OCI-LY3 (cell line): ENCODE results near the gene CERS6.

Experiments used
- H2AFZ ChIP-seq: fragments of 200-600, 300-600 bp; shearing (Covaris generic); 2 replicates; pipeline ENCODE4 v1.6.0; 2014; ENCODE audit warnings: antibody characterized with exemption, low read depth, low read length
- H3K27ac ChIP-seq: fragments of 200-600, 300-600 bp; sonication (generic); 2 replicates; pipeline ENCODE4 v1.5.1; 2014; ENCODE audit warnings: mild to moderate bottlenecking, low read length, moderate library complexity, mixed read lengths
- H3K27me3 ChIP-seq: fragments of 200-600, 300-600 bp; sonication (generic); 2 replicates; pipeline ENCODE4 v1.6.1; 2014; ENCODE audit warnings: low read depth, low read length, mixed read lengths
- H3K36me3 ChIP-seq: fragments of 200-600, 300-600 bp; sonication (generic); replicated peaks from 2 replicates; pipeline ENCODE3; 2014; ENCODE audit warnings: low read depth, low read length, mixed read lengths
- H3K4me1 ChIP-seq: fragments of 300-600, 200-600 bp; sonication (generic); 2 replicates; pipeline ENCODE4 v1.6.1; 2014; ENCODE audit warnings: low read length, mixed read lengths
- H3K4me2 ChIP-seq: fragments of 200-600, 300-600 bp; sonication (generic); 2 replicates; pipeline ENCODE4 v1.6.1; 2014; ENCODE audit warnings: low read length, mixed read lengths
- H3K4me3 ChIP-seq: fragments of 300-600, 200-600 bp; sonication (generic); 2 replicates; pipeline ENCODE4 v1.5.1; 2014; ENCODE audit warnings: antibody characterized with exemption, mild to moderate bottlenecking, low read length, moderate library complexity
- H3K79me2 ChIP-seq: fragments of 300-600, 200-600 bp; shearing (Covaris generic); 2 replicates; pipeline ENCODE4 v1.6.1; 2014; ENCODE audit warnings: mild to moderate bottlenecking, low read length, mixed read lengths
- H3K9ac ChIP-seq: fragments of 300-600, 200-600 bp; shearing (Covaris generic); 2 replicates; pipeline ENCODE4 v1.6.0; 2014; ENCODE audit warnings: mild to moderate bottlenecking, low read length, moderate library complexity
- H3K9me3 ChIP-seq: fragments of 200-600, 300-600 bp; shearing (Covaris generic); 2 replicates; pipeline ENCODE4 v1.6.1; 2014; ENCODE audit warnings: low read length, mixed read lengths; ENCODE audit not compliant: insufficient read depth
- H4K20me1 ChIP-seq: fragments of 200-600, 300-600 bp; sonication (generic); 2 replicates; pipeline ENCODE4 v1.6.1; 2016; ENCODE audit warnings: low read length, mixed read lengths; ENCODE audit not compliant: insufficient read depth
- EZH2phosphoT487 ChIP-seq: fragments of 200-600 bp; shearing (Covaris generic); IDR thresholded peaks from 2 replicates; pipeline ENCODE4 v1.6.1; 2018; ENCODE audit warnings: antibody characterized with exemption, mixed run types, low read depth
- TF ChIP-seq, protein P1 (sequence below): fragments of 200-600, 300-600 bp; sonication (generic); IDR thresholded peaks from 2 replicates; pipeline ENCODE4 v1.5.1; 2014; ENCODE audit warnings: antibody characterized with exemption, low read length, low read depth

The CERS6 gene

DNA sequence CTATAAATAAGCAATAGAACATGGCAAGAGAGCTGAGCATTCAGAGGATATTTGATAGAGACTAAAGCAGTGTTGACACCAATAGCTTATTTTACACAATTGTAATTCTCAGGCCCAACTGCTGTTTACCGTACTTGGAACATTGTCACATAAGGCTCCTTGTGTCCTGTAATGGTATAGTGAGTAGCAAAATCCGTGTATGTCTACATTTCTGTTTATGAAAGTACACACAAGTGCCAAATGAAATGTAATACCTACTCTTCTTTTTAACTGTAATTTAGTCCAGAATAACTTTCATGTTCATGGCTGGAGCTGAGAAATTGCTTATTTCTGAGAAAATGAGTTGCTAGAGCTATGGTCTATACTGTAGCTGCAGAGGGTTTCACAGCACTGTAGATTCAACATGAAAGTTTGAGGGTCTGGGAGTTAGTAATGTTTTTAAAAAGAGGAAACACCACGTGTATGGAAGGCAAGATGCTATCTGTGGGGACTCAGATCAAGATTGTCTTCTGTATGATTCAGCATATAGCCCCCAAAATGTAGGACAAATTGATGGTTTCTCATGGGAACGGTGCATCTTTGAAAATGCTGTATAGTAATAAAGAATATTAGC lies 236.2 kb downstream of the CERS6 start:
- Histone ChIP-seq H3K79me2 (no peaks in the 10 kb centered on the region), H3K4me2 (0 out of 2 replicates have a peak overlapping the region, but pooled peaks have one; percentile 21), H3K4me1 (peaks cover 10% of the 10 kb centered on the region), H4K20me1 (0 out of 2 replicates have a peak, but pooled peaks cover 3% of the 10 kb centered on the region), H2AFZ (no peak overlapping the region), H3K27me3 (no peaks in the 10 kb centered on the region), H3K27ac (no peak overlapping the region), H3K36me3 (no peaks in the 10 kb centered on the region), H3K4me3 (no peak overlapping the region), H3K9me3 (no peaks in the 10 kb centered on the region), H3K9ac (no peak overlapping the region)
- TF ChIP-seq, protein P1, sequence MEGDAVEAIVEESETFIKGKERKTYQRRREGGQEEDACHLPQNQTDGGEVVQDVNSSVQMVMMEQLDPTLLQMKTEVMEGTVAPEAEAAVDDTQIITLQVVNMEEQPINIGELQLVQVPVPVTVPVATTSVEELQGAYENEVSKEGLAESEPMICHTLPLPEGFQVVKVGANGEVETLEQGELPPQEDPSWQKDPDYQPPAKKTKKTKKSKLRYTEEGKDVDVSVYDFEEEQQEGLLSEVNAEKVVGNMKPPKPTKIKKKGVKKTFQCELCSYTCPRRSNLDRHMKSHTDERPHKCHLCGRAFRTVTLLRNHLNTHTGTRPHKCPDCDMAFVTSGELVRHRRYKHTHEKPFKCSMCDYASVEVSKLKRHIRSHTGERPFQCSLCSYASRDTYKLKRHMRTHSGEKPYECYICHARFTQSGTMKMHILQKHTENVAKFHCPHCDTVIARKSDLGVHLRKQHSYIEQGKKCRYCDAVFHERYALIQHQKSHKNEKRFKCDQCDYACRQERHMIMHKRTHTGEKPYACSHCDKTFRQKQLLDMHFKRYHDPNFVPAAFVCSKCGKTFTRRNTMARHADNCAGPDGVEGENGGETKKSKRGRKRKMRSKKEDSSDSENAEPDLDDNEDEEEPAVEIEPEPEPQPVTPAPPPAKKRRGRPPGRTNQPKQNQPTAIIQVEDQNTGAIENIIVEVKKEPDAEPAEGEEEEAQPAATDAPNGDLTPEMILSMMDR, result no peak
- no peak for TF ChIP-seq EZH2phosphoT487

DNA sequence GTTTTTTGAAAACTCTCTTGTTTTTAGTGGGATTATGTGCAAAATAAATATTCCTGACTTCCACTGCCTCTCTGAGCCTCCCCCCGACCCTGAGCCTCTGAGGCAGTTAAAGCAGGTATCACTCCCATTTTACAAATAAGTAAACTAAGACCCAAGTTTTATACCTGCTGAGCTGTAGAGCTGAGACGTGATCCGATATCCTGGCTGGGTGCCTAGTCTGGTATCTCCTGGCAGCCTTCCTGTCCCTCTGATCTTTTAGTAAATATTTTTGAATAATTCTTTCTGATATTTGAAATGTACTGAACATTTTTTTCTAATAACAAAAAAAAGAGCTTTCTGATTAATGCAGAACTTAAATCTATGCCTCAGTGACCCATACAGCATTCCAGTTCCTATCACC lies 238.1 kb downstream of the CERS6 start:
- no peak overlapping the region for H3K4me2 ChIP-seq
- H2AFZ ChIP-seq, result no peak overlapping the region
- no peak for TF ChIP-seq EZH2phosphoT487
- TF ChIP-seq, protein P1, result no peak
- no peaks in the 10 kb centered on the region for H3K79me2 ChIP-seq
- H3K27ac ChIP-seq, result no peak overlapping the region
- H3K4me3 ChIP-seq, result no peak overlapping the region
- 0 out of 2 replicates have a peak, but pooled peaks cover 3% of the 10 kb centered on the region for H4K20me1 ChIP-seq
- H3K4me1 ChIP-seq, result peaks cover 10% of the 10 kb centered on the region
- no peaks in the 10 kb centered on the region for H3K27me3 ChIP-seq
- H3K36me3 ChIP-seq, result no peaks in the 10 kb centered on the region
- H3K9ac ChIP-seq, result no peak overlapping the region
- no peaks in the 10 kb centered on the region for H3K9me3 ChIP-seq

DNA sequence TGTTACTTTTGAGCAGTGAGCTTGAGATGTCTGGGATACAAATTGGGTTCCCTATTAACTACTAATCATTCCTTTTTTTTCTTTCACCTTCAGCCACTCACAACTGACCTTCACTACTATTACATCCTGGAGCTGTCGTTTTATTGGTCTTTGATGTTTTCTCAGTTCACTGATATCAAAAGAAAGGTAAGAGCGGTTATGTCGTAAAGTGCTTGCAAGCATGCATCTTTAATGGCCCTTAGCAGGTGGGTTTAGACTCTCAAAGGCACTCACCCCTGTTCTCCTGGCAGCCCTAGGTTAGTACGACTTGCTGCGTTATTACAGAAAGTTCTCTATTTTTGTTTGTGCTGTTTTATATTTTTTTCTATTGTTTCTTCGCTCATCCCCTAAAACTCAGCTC lies 238.8 kb downstream of the CERS6 start:
- Histone ChIP-seq H3K36me3 (no peaks in the 10 kb centered on the region), H3K4me2 (no peak overlapping the region), H3K27me3 (no peaks in the 10 kb centered on the region)

DNA sequence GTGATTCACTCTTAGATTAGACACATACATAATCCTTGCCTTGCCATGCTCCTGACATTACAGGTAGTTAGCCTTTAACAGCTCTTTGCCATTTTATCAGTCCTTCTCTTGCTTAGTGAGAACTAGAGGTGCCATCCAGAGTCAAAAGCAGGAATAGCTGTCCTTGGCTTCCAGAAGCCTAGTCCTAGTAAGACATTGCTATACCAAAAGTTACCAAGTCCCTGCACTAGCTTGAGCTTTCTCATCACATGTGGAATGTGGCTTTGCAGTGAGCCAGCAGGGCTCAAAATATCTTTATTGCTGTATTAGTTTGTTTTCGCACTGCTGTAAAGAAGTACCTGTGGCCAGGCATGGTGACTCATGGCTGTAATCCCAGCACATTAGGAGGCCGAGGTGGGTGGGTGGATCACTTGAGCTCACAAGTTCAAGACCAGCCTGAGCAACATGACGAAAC lies 241.6 kb downstream of the CERS6 start:
- H3K4me1 ChIP-seq, result peaks cover under 1% of the 10 kb centered on the region
- H3K27me3 ChIP-seq, result no peaks in the 10 kb centered on the region
- no peaks in the 10 kb centered on the region for H3K79me2 ChIP-seq
- no peaks in the 10 kb centered on the region for H3K36me3 ChIP-seq
- no peak overlapping the region for H3K9ac ChIP-seq
- H3K9me3 ChIP-seq, result no peaks in the 10 kb centered on the region
- H2AFZ ChIP-seq, result no peak overlapping the region
- H3K27ac ChIP-seq, result no peak overlapping the region
- no peak overlapping the region for H3K4me2 ChIP-seq
- H3K4me3 ChIP-seq, result no peak overlapping the region
- H4K20me1 ChIP-seq, result no peaks in the 10 kb centered on the region
- TF ChIP-seq EZH2phosphoT487, result no peak
- TF ChIP-seq, protein P1, result no peak

More for the DNA sequence above, 238.8 kb downstream of the CERS6 start:
- no peak overlapping the region for H3K4me3 ChIP-seq
- no peak for TF ChIP-seq EZH2phosphoT487
- TF ChIP-seq, protein P1, result no peak
- peaks cover 10% of the 10 kb centered on the region for H3K4me1 ChIP-seq
- H3K27ac ChIP-seq, result no peak overlapping the region
- no peaks in the 10 kb centered on the region for H3K9me3 ChIP-seq
- no peak overlapping the region for H2AFZ ChIP-seq
- H4K20me1 ChIP-seq, result 0 out of 2 replicates have a peak, but pooled peaks cover 3% of the 10 kb centered on the region
- no peak overlapping the region for H3K9ac ChIP-seq
- H3K79me2 ChIP-seq, result no peaks in the 10 kb centered on the region
